Effector memory CD4-positive, alpha-beta T cell (primary cell): ENCODE measurements around the gene SPACDR.

Experiments used
- DNase-seq, 3 donors: peaks; one replicate each; pipeline ENCODE4 v3.0.0-alpha.2; 2020
- H3K27ac ChIP-seq: 2 replicates; pipeline ENCODE4 v1.7.0; 2013; ENCODE audit warnings: mild to moderate bottlenecking, low read length, moderate library complexity; ENCODE audit not compliant: insufficient read depth, poor library complexity, severe bottlenecking
- H3K27me3 ChIP-seq: replicated peaks from 2 replicates; pipeline ENCODE4 v1.7.0; 2013; ENCODE audit warnings: mild to moderate bottlenecking, low read length; ENCODE audit not compliant: insufficient read depth, control insufficient read depth, poor library complexity, severe bottlenecking
- H3K36me3 ChIP-seq: 2 replicates; pipeline ENCODE4 v1.7.0; 2013; ENCODE audit warnings: mild to moderate bottlenecking, low read length, moderate library complexity; ENCODE audit not compliant: control insufficient read depth, insufficient read depth
- H3K4me1 ChIP-seq: 2 replicates; pipeline ENCODE4 v1.7.0; 2013; ENCODE audit warnings: low read length, mild to moderate bottlenecking; ENCODE audit not compliant: control insufficient read depth, insufficient read depth, poor library complexity, severe bottlenecking
- H3K4me3 ChIP-seq: 2 replicates; pipeline ENCODE4 v1.7.0; 2013; ENCODE audit warnings: low read length, low read depth, mild to moderate bottlenecking; ENCODE audit not compliant: insufficient read depth, poor library complexity, severe bottlenecking
- H3K9me3 ChIP-seq: 2 replicates; pipeline ENCODE4 v1.7.0; 2013; ENCODE audit warnings: mild to moderate bottlenecking, low read length, moderate library complexity; ENCODE audit not compliant: control insufficient read depth

Gene SPACDR

GRCh38 chr7:100476101-100476780, 12.2 kb upstream of the SPACDR start:
- Histone ChIP-seq H3K4me1 (peaks cover 49% of the 10 kb centered on the region), H3K27me3 (no peaks in the 10 kb centered on the region), H3K4me3 (peak overlapping the region; percentile 98), H3K36me3 (peaks cover 21% of the 10 kb centered on the region), H3K9me3 (no peaks in the 10 kb centered on the region), H3K27ac (peak overlapping the region; percentile 88)
- DNase-seq: no peak

DNA sequence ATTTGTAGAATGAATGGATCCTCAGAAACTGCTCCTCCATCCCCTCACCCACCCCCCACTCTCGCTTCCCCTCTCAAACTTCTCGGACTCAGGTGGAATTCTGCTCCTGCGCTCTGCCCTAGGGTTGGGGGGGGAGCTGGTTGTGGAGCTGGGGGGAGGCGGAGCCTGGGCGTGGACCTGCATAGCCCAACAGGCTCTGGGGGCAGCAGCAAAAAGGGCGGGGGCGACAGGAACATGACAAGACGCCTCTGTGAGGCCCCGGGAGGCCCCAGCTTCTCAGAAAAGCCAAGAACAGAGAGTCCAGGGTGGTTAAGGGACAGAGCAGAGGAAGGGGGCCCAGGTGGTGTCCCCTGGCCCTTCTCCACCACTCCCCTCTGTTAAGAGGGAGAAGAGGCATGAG, 11.5 kb upstream of the SPACDR start:
- H3K4me3 ChIP-seq: no peak overlapping the region
- H3K9me3 ChIP-seq: no peaks in the 10 kb centered on the region
- DNase-seq: no peak
- peaks cover 49% of the 10 kb centered on the region for H3K4me1 ChIP-seq
- H3K27me3 ChIP-seq: no peaks in the 10 kb centered on the region
- H3K27ac ChIP-seq: peak overlapping the region; percentile 88
- peaks cover 24% of the 10 kb centered on the region for H3K36me3 ChIP-seq

DNA sequence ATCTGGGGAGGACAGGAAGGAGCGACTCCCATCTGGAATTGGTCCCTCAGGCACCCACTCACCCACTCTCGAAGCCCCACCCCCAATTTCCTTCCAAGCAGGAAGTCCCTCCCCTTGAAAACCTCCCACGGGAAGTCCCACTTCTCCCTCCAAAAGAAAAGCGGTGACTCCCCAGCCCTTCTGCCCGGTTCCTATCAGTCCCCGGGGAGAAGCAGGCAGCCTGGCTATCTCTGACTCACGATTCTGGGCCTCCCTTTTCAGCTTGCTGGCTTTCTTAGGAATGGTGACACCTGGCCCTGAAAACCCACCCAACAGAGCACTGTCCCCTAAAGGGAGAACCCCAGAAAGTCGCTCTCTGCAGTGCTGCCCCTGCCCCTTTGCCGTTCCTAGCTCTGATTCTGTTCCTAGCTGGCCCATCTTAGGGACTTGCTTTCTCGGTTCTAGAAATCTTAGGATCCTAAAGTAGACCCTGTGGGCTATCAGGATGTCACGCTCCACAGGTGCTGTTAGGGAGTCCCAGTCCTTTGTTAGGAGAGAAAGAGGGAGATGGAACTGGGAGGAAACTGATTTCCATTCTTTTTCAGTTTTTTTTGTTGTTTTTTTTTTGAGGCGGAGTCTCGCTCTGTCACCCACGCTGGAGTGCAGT, 8.9 kb upstream of the SPACDR start:
- peaks cover 40% of the 10 kb centered on the region for H3K36me3 ChIP-seq
- no peak overlapping the region for H3K4me3 ChIP-seq
- H3K27ac ChIP-seq: peak overlapping the region; percentile 58
- H3K9me3 ChIP-seq: no peaks in the 10 kb centered on the region
- H3K27me3 ChIP-seq: no peaks in the 10 kb centered on the region
- H3K4me1 ChIP-seq: peaks cover 49% of the 10 kb centered on the region
- no peak for DNase-seq

DNA sequence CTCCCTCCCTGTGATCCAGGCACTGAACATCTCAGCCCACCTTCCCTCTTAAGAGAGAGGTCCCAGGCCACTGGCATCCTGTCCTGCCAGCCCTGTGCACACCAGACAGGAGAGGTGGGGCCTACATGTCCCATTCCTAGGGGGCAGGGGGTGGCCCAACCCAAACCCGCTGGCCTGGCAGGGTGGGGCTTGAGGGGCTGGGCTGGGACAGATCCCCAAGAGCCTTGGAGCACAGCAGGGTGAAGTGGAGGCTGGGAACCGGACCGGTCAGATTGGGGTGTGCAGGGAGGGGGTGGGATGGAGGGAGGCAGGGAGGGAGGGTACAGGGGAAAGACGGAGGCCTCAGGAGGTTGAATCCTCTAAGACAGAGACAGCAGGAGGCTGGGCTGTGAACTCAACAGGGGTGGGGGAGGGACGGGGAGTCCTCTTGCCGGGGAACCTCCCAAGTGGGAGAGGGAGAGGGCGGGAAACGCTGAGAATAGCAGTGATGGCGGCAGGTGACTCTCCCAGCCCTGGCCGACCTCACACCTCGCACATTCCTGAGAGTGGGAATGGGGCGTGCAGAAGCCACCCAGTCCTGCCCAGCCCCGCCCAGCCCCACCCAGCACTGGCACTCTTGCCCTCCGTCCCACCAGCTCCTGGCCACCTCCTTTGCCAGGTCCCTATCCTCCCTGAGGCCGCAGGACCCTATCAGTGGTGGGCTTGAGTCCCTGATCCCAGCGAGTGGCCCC, 8.2 kb upstream of the SPACDR start:
- H3K4me3 ChIP-seq: no peak overlapping the region

GRCh38 chr7:100471021-100471420, 7.0 kb upstream of the SPACDR start:
- H3K9me3 ChIP-seq: no peaks in the 10 kb centered on the region
- H3K4me3 ChIP-seq: no peak overlapping the region
- no peak overlapping the region for H3K27ac ChIP-seq
- peaks cover 31% of the 10 kb centered on the region for H3K4me1 ChIP-seq
- H3K27me3 ChIP-seq: no peaks in the 10 kb centered on the region
- H3K36me3 ChIP-seq: peaks cover 55% of the 10 kb centered on the region
- DNase-seq: no peak

More for the DNA sequence above, 8.2 kb upstream of the SPACDR start:
- Histone ChIP-seq H3K9me3 (no peaks in the 10 kb centered on the region), H3K36me3 (peaks cover 46% of the 10 kb centered on the region), H3K27ac (peak overlapping the region; percentile 58), H3K4me1 (peaks cover 44% of the 10 kb centered on the region), H3K27me3 (no peaks in the 10 kb centered on the region)
- no peak for DNase-seq

- Histone ChIP-seq H3K9me3 (no peaks in the 10 kb centered on the region), H3K27ac (no peak overlapping the region), H3K27me3 (no peaks in the 10 kb centered on the region), H3K36me3 (peaks cover 63% of the 10 kb centered on the region), H3K4me3 (no peak overlapping the region), H3K4me1 (peaks cover 20% of the 10 kb centered on the region)
- peak; percentile 63 to 77 (median 70) for DNase-seq
Observed at GRCh38 chr7:100469227-100470044, 5.4 kb upstream of the SPACDR start.

GRCh38 chr7:100467638-100468373, 3.7 kb upstream of the SPACDR start:
- peaks cover 59% of the 10 kb centered on the region for H3K36me3 ChIP-seq
- H3K27ac ChIP-seq: no peak overlapping the region
- H3K4me1 ChIP-seq: peaks cover 7% of the 10 kb centered on the region

DNA sequence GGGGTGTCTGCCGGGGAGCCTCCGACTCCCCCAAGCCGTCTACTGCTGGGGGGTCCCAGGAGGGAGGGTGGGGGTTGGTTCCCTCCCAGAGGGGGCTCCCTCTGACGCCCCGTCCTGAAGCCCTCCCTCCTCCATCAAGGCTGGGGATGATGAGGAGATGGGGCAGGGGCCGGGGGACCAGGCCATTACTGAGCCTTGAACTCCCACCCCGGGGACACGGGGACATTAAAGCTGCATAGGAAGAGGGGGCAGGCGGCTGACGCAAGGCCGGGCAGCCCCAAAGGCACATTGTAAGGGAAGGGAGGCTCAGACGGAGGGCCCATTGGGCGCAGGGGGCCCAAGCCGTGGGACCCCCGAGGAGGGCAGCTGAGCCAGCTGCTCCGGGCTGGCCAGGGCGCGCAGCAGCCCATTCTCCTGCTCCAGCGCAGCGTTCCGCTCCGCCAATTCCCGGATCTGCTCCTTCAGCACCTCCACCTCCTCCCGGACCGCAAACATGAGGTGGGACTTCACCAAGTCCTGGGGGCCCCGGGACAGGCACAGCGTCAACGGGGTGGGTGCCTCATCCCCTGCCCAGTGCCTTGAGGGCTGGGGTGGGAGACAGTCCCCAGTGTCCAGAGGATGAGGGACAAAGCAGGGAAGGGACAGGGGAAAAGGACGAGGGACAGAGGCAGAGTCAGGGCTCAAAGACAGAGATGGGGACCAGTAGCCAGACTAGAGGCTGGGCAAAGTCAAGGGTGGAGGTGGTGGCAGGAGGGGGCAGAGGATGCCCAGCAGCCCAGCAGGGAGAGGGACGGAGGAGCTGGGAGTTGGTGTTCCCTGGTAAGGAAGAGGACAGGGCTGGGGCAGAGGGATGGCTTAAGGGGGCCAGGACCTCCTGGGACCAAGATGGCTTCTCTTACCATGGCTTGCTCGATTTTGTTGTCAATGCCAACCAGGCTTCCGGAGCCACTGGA, 2.9 kb upstream of the SPACDR start:
- Histone ChIP-seq H3K9me3 (no peaks in the 10 kb centered on the region), H3K4me1 (peaks cover 6% of the 10 kb centered on the region), H3K27ac (no peak overlapping the region), H3K4me3 (no peak overlapping the region), H3K27me3 (no peaks in the 10 kb centered on the region), H3K36me3 (peaks cover 57% of the 10 kb centered on the region)
- DNase-seq: no peak

More at GRCh38 chr7:100467638-100468373, 3.7 kb upstream of the SPACDR start:
- no peak for DNase-seq
- Histone ChIP-seq H3K27me3 (no peaks in the 10 kb centered on the region), H3K4me3 (no peak overlapping the region), H3K9me3 (no peaks in the 10 kb centered on the region)
